ENCODE data around the gene DHRS9.

- TF ChIP-seq CTCF (IDR thresholded peaks at IDR 0.05), result no peak
- no peak for TF ChIP-seq POLR2A (IDR thresholded peaks at IDR 0.05)
Measured at GRCh38 chr2:169137924-169138323, 68.6 kb downstream of the DHRS9 start.

All from esophagus squamous epithelium (tissue), 4 donors.